GM18511 (cell line): ENCODE measurements around the gene SLC24A3.

Experiments
- ATAC-seq: cut with Tn5 transposase; IDR thresholded peaks from one replicate; pipeline ENCODE4 v1.9.1; 2021; ENCODE audit warnings: mild to moderate bottlenecking, moderate library complexity; ENCODE audit not compliant: unreplicated experiment

Gene SLC24A3

DNA sequence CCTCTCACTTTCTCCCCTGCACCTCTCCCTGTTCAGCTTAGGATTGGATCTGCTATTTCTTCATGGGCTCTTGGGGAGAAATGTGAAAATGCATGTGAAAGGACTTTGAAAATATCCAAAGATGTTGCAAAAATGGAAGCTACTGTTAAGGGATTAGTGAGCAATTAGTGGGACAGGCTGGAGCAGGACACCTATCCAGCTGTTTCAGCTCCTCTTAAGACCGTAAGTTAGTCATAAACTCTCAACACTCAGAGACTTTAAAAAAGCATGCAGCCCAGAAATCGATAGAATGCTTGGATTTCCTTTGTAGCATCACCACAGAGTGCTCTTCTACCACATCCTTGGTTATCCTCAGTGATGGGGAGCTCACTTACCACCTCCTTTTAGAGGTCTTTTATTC is 88.7 kb downstream of the SLC24A3 start:
- ATAC-seq = no peak

DNA sequence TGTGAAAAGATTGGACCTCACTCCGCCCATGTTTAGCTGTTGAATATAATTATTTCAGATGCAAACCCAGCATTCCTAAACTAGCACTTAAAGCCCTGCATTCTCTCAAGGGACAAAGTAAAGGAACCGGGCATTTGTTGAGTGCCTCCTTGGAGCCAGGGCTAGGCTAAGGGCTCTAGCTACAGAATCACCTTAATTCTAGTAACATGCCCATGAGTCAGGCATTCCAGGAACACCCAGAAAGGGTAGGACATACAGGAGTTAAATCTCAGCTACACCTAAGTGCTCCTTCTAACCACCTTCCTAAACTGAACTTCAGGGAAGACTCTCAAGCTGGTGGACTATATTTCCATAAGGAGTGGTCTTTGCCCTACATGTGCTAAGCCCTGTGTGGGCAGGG is 89.4 kb downstream of the SLC24A3 start:
- ATAC-seq = no peak

DNA sequence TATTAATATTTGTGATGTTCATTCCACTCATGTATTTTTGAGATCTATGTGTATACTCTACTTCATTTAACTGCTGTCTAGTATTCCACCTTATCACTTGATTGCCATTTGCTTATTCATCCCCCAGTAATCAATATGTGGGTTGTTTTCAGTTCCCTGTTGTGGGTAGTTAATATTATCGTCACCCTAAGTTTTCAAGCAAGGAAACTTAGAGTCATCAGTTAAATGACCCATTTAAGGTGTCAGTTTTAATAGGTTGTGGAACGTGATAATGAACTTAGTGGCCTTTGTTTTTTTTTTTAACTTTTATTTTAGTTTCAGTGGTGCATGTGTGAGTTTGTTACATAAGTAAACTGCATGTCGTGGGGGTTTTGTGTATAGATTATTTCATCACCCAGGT is 90.3 kb downstream of the SLC24A3 start:
- no peak for ATAC-seq

DNA sequence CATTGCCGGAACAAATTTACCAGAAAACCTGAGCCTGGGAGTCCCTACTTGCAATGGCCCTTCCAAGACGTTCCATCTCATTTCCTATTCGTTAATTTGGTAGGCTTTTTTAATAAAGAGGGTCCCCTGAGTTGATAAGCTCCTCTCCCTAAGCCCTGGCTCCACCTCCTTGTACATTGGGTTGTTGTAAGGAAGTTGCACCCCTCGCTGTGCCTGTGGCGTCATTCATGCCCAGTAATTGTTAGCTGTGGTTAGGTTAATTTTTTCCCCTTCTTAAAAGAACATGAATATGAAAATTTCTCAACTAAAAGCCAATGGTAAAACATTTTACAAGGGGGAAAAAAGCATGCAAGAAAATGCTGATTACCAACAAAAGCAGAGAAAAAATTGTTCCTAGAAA is 91.9 kb downstream of the SLC24A3 start:
- ATAC-seq = no peak

DNA sequence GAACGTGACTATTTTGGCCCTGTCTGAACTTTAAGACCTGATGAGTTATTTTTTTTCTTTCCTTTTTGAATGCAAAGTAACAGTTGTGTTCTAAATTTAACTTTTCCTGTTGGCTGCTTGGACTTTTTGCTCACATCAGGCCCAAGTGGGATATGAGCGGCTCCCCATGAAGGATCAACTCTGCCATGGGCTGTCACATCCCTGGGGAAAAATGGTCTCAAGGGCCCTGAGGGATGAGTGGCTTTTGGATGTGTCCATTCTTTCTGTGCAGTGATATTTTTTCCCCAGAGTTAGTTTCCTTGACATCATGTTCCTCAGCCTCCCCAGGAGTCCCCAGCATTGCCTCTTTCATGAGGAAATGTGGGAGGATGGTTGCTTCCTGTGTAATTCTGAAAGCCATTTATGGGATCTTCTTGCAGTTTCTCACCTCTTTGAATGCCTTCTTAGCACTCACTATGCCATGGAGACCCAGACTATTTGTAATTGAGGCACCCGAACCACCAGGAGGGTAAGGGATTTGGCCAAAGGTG is 92.5 kb downstream of the SLC24A3 start:
- no peak for ATAC-seq

DNA sequence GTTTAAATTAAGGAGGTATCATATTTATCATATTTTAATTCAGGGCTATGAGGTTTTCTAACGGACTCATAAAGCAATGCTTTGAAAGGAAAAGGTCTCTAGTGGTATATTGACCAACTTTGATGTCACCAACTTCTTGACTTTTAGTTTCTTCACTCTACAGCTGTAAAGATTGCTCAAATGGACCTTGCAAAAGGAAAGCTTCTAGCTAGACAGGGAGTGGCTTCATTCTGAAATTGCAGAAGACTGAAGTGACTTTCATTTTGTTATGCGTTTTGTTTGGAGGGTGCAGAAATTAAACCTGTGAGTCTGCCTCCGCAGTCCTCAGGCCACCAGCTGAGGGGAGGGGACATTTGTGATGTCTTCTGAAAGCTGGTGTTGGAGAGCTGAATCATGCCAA is 95.7 kb downstream of the SLC24A3 start:
- ATAC-seq = no peak

DNA sequence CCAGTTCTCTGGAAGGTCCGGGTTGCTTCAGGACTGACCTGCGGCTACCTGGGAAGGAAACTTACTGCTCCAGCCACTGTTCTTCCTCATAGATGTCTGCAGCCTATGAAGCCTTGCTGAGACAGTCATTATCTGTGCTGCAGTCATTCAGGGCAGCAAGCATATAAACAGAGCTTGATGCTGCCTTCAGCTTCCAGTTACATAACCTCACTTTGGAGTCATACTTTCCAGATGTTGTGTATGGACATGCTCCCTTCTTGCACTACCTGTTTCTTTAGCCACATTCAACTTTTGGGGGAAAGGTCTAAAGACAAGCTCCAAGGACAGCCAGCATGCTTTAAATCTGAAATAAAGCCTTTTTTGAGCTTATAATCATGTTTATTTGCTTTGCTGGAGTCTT is 98.1 kb downstream of the SLC24A3 start:
- ATAC-seq = no peak

DNA sequence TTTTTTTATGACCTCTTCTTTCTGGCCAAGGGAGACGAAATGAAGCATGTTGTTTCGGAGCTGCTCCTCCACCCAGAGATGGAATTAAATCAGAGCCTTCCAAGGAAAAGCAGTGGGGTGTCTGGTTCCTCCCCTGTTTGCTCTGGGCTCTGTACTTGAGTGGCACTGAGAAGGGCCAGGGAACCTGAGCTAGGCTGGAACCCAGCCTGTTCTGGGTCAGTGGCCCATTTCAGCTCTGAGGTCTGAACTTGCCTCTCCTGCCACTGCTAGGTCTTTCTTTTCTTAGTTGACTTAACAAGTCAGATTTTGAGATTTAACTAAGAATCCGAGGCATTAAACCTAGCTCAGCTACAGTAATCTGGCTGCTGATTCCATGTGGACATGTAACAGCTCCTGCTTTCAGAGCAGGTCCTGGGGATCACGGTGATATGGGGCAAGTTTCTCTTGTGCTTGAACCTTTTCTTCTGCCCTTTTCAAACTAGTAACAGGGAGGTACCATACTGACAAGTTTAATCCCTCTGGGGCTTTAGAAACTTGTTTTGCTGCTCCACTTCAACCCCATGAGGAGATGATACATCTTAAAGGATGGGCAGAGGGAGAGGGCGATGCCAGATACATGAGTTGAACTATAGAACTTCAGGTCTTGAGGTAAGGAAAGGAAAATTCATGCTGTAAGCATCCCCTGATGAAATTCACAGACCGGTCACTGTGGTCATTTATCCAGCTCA is 101.1 kb downstream of the SLC24A3 start:
- no peak for ATAC-seq

DNA sequence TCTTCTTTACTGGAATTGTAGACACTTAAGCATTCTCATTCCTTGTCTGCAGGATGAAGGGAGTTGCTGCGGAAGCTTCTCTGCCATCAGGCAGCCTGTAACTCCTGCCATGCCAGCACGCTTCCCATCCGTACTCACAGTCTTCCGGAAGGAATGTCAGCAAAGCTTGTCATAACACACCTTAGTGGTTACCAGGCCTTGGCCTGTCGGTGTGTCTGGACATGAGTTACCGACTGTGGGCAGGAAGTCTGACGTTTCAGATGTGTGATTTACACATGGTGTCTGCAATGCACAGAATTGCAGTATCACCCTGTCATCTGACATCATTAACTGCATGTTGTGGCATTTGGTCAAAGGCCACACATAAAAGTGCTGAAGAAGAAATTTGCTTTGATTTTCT is 102.2 kb downstream of the SLC24A3 start:
- ATAC-seq = no peak

DNA sequence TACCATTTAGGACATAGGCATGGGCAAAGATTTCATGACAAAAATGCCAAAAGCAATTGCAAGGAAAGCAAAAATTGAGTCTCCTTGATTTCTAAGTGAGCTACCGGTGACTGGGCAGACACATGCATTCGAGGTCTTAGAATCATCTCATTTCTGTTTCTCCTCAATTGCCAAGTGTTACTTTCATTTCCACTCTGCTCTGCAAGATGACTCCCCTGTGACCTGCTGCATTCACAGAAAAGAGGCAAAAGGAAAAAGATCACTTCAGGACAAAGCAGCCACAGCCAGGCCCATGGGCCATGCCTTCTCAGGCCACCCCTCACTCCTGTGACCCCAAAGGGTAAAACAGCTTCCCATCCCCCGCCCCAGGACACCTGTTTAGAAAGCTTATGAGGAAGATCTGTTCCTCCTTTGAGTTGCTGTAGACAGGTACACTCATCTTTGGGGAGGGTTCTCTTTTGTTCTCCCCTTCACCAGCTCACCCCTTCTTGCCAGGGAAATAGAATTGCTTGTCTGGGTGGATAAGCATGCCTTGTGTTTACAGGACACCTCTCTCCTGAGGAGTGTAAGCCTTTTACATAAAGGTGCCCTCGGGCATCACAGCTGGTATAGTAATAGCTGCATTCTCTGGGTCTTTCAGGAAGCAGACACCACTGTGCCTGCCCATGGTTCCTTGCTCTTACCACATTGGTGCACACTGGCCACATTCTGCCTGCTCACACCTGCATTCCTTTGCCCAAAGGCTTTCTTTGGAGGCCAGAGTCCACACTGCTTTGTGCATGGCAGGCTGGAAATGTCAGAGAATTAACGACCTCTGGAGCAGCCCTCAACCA is 105.0 kb downstream of the SLC24A3 start:
- ATAC-seq = peak; percentile 81

DNA sequence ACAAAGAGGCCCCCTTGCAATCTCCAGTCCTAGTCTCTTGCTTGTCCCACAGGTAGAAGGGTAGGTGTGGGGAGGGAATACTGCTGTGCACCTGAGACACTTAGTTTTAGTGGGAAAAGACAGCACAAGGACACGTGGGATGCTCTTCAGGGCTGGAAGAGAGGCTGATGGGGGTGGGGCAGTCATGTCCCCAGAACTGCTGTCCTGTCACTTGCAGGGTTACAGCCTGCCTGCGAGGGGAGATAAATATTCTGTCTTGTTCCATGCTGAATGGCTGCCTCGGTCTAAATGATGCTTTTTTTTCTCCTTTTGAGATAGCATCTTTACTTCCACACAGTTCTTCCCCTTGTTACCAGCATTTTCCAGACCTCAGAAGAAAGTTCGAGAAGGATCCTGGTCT is 106.2 kb downstream of the SLC24A3 start:
- ATAC-seq = no peak

DNA sequence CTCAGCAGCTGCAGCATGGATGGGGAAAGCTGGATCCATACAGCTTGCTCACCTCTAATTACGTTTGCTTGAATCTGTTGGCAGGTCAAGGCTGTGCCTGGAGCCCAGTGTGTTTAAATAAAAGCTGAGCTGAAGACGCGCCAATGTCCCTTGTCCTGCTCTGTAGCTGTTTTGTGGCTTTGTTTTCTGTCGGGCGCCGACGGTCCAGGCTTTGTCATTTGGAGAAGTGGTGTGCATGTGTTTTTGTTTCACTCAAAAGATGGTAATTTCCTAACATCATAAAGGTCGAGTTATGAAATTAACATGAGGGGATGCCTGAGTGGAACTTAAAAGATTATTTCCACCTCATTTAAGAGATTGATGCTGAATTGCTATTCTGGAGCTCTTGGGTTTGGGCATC is 107.6 kb downstream of the SLC24A3 start:
- ATAC-seq = no peak

DNA sequence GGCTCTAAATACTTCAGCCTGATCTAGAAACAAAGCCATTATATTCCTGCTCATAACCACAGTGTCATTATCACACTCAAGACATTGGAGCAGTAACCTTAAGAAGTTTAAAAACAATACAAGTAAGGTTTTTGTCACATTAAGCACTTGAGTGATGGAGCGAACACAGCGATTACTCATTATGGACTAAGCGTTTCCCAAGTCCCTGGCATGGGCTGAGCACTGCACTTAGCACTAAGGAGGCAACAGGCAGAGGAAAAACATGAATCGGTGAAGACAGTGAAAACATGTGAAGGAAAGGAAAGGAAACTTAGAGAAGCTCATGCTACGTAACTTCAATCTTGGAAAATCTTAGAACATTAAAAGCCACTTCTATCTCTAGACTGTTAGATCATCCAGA is 108.7 kb downstream of the SLC24A3 start:
- no peak for ATAC-seq

DNA sequence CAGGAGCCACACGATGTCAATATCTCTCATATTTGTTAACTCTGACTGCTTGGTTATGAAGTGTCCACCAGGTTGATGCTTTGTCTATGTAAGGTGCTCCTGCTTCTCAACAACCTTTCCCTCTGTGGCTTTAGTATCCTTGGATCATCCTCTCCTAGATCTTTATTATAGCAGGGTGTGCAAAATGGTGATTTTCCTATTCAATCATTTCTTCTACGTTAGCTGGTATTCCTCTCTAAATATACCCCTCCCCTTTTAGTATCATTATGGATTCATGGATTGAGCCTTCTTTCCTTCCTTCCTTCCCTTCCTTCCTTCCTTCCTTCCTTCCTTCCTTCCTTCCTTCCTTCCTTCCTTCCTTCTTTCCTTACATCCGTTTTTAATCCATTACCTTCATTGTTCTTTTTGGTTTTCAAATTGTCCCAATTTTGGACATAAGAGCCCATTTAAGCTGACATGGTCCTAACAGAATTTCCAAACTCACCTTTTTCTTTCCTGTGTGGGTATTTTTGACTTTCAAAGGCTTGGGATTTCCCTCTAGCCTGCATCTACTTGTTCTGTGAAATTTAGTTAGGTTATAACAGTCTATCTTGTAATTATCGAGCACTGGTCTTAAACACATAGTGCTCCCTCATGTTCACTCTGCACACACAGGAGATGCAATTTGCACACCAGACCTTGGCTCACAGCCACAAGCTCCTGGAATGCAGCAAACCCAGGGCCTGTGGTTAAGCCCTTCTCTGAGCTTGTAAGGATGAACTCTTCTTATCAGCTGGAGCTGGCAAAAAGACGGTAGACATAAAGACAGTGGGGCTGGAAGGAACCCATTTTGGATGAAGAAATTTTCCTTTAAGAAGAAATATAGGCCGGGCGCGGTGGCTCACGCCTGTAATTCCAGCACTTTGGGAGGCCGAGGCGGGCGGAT is 109.9 kb downstream of the SLC24A3 start:
- no peak for ATAC-seq

DNA sequence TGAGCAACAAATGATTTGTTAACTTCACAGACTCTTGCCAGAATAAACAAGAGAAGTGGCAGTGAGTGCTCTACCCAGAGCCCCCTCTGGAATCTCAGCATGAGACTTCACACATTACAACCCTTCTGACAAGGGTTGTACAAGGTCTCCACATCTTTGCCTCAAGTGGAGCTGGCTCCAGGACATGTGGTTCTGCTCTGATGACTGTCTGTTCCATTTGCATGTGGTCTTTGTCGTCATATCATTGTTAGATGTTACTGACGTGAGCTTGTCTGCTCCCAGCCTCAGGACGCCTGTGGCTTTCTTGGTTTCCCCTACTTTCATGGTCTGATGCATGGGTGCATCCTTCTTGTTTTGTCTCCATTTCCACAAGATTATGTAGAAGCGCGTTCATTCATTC is 115.0 kb downstream of the SLC24A3 start:
- ATAC-seq = no peak

DNA sequence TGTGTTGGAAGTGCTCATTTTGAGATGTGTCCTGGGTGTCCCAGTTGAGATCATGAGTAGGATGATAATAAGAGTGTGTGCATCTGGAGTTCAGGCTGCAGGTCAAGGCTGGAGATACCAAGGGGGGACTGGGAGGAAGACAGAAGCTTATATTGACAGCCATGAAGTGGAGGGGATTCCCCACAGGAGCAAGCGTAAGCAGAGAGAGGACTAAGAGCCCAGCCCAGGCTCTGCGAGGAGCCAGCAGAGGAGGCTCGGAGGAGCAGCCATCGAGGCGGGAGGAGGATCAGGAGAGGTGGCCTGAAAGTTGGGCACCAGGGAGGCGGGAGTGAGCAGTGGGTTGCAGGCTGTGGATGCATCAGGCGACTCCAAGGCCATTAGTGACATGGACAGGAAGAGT is 116.2 kb downstream of the SLC24A3 start:
- ATAC-seq = no peak

DNA sequence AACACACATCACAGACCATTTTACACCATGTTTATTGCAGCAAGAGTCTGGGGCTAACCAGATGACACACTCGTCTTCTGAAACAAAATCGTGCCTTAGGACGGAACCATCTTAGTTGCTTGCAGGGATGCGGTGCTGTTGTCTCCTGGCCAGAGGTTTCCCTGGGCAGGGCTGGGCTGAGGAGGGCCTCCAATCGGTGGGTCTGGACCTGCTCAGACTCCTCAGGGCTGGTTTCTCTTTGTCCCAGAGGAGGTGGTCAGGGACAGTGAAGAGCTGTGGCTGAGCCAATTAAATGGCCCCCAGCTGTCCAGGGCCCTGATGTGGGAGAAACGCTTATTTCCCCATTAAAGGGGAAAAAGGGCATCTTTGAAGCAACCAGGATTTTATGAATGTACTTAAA is 117.6 kb downstream of the SLC24A3 start:
- no peak for ATAC-seq

DNA sequence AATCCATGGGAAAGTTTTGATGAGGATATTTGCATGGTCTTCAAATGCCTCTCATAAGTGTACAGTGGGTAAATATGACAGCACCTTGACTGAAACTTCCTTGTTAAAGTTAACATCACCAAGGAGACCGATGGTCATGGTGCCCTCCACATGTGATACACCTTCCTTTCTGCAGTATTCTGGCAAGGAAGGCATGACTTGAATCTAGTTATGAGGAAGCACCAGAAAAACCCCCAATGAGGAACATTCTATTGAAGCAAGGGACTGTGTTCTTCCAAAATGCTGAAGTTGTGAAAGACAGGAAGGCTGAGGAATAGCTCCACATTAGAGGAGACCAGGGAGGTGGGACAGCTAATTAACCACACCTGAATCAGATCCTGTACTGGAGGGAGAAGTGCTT is 118.3 kb downstream of the SLC24A3 start:
- ATAC-seq = no peak

DNA sequence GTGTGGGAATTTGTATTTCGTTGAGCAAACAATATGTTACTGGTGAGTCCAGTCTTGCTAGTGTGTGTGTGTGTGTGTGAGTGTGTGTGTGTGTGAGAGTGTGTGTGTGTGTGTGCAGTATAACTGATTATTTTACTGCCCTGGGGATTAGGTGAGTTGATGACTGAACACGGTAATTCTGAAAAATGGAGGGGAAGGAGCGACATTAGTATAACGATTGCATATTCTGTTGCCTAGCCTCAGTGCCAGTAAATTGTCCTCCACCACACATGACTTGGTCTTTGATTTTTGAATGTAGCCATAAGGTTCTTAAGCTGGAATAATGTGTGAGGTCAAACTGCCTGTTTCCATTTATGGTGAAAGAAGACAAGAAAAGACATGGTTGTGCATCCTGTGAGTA is 121.1 kb downstream of the SLC24A3 start:
- ATAC-seq = no peak

DNA sequence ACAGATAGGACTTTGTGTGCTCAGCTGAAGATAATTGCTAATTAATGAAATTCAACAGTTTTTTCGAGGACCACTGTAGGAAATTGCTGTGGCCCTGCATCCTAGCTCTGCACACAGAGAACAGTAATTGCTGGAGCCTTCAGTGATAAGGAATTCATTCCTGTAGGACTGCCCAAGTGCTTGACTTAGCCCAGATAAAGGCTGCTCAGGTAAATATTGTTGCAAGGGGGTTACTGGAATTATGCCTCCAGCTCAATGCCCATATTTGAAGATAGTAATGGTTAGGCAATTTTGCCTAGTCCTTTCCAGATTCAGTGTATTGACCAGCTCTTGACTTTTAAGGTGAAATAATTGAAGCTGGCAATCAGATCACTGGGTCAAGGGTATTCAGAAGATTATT is 122.9 kb downstream of the SLC24A3 start:
- no peak for ATAC-seq

DNA sequence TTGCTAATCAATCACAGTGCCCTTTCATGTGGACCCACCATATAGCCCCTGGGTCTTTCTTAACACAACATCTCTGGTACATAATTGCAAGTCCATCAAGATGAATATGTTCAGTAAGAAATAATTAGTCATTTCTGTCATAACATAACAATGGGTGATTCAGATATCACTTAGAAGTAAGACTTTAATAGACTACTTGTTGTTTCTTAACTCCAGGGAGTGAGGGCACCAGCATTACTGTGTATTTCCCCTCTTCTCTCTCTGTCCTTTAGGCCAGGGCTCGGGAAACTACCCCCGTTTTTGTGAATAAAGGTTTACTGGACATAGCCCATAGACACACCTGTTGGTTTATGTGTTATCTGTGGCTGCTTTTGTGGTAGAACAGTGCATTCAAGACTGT is 123.5 kb downstream of the SLC24A3 start:
- ATAC-seq = no peak
